H1 (cell line): ENCODE measurements around the gene CD68. TPM values are rescaled to one million over a fixed set of nuclear protein-coding genes. Genes with fewer than 3 reads are reported as not detected.
A peak's percentile ranks its signal among the peaks of the same experiment; 100 is the strongest.

ENCODE experiments used
- CBX5 ChIP-seq: fragments of 300-800, 300-1000 bp; sonication (generic); IDR thresholded peaks from 2 replicates; pipeline ENCODE4 v1.7.1; 2016; ENCODE audit warnings: antibody characterized with exemption, low read length, low read depth
- CHD1 ChIP-seq: IDR thresholded peaks from 2 replicates; pipeline ENCODE4 v1.6.1; 2012; ENCODE audit warnings: low read depth, low read length, improper control_type of control experiment
- FOSL1 ChIP-seq: IDR thresholded peaks from 2 replicates; pipeline ENCODE4 v1.6.1; 2011; ENCODE audit warnings: mild to moderate bottlenecking, low read depth, low read length, moderate library complexity; ENCODE audit not compliant: insufficient read depth
- GABPA ChIP-seq: IDR thresholded peaks from 2 replicates; pipeline ENCODE4 v1.6.1; 2011; ENCODE audit warnings: mild to moderate bottlenecking, low read length, moderate library complexity, borderline replicate concordance; ENCODE audit not compliant: insufficient read depth
- GTF2F1 ChIP-seq: IDR thresholded peaks from 2 replicates; pipeline ENCODE4 v1.6.1; 2012; ENCODE audit warnings: low read depth, low read length, improper control_type of control experiment, borderline replicate concordance
- HDAC2 ChIP-seq, 2 experiments: fragments of 300-600 bp in 1 of 2; sonication (generic) in 1 of 2; IDR thresholded peaks; 2 replicates each; pipeline ENCODE4 v1.6.1; 2011 to 2012; ENCODE audit warnings: low read depth in 2 of 2, low read length in 2 of 2, mild to moderate bottlenecking in 2 of 2, moderate library complexity in 2 of 2, borderline replicate concordance in 1 of 2, inconsistent platforms in 1 of 2
- KDM1A ChIP-seq: fragments of 200-600, 300-600 bp; sonication (generic); IDR thresholded peaks from 2 replicates; pipeline ENCODE4 v1.7.1; 2016; ENCODE audit warnings: mild to moderate bottlenecking, low read length, borderline replicate concordance
- KDM5A ChIP-seq: fragments of 200-600 bp; IDR thresholded peaks from 2 replicates; pipeline ENCODE4 v1.7.1; 2012; ENCODE audit warnings: mild to moderate bottlenecking, low read length, inconsistent platforms, mixed read lengths
- NRF1 ChIP-seq: IDR thresholded peaks from 2 replicates; pipeline ENCODE4 v1.6.1; 2011; ENCODE audit warnings: mild to moderate bottlenecking, low read depth, low read length, improper control_type of control experiment
- POU5F1 ChIP-seq: IDR thresholded peaks from 2 replicates; pipeline ENCODE4 v1.6.1; 2011; ENCODE audit warnings: low read depth, mild to moderate bottlenecking, low read length, moderate library complexity
- SIRT6 ChIP-seq: IDR thresholded peaks from one replicate; pipeline ENCODE4 v1.7.1; 2012; ENCODE audit warnings: low read length, inconsistent platforms
- TAF1 ChIP-seq: IDR thresholded peaks from 2 replicates; pipeline ENCODE4 v1.6.1; 2011; ENCODE audit warnings: mild to moderate bottlenecking, low read depth, low read length
- polyA plus RNA-seq, 7 experiments: library from polyadenylated mRNA; depleted of rRNA in 3 of 7; stranded (reverse) in 5 of 7; unstranded in 2 of 7; fragments of >200 nt in 5 of 7; fragments of 200-250 nt in 2 of 7; gene quantifications; 1 replicate in 5 of 7; 2 replicates in 1 of 7; 4 replicates in 1 of 7; pipeline versions ENCODE4 v1.2.1 to v1.2.3, GENCODE V29; 2011 to 2013; ENCODE audit warnings: missing spikeins in 2 of 7, mixed read lengths in 2 of 7
- total RNA-seq: library from RNA; stranded (reverse); fragmentation: NEBNext Ultra II Directional; extraction: Animal tissue kit (Norgen Biotek cat#: 25700); gene quantifications from 2 replicates; pipeline ENCODE4 v1.2.1, GENCODE V29; 2021
- TF ChIP-seq, protein P1 (sequence below): IDR thresholded peaks from 2 replicates; pipeline ENCODE4 v1.6.1; 2011; ENCODE audit warnings: low read length, improper control_type of control experiment

The CD68 gene
- total and polyA plus RNA-seq, 2 of the 8 experiments (the other 6 are each of a cell fraction or from before 2014, with no cell fraction given) = 0.18 TPM; not detected in 1

DNA sequence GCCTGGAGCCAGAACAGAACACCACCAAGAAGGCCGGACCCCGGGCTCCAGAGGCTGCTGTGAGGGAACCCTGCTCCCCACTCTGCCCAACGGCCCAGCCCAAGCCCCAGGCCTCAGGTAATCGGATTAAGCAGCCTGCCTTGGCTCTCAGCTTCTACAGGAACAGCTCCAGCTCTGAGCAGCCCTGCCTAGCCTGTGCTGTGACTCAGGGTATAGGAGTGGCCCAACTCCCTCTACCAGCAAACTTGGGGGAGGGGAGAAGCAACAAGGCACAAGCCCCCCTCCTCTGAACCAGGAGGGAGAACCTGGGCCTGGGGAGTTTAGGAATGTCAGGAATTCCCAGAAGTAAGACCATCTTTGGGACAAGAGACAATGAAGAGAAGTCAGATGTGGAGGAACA, 11.3 kb downstream of the CD68 start (continued):
- TF ChIP-seq, protein P1, sequence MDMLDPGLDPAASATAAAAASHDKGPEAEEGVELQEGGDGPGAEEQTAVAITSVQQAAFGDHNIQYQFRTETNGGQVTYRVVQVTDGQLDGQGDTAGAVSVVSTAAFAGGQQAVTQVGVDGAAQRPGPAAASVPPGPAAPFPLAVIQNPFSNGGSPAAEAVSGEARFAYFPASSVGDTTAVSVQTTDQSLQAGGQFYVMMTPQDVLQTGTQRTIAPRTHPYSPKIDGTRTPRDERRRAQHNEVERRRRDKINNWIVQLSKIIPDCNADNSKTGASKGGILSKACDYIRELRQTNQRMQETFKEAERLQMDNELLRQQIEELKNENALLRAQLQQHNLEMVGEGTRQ = no peak
- TF ChIP-seq NRF1 (no peak), SIRT6 (no peak), POU5F1 (no peak), HDAC2 (IDR thresholded peaks at IDR 0.05; ENCODE audit: borderline replicate concordance in 1 of 2, low read depth in 2 of 2, low read length in 2 of 2) (no peak), GABPA (no peak), GTF2F1 (no peak), CBX5 (no peak), KDM1A (no peak), TAF1 (peak; percentile 42; the same call in 1 of the 2 replicates), FOSL1 (no peak), CHD1 (no peak), KDM5A (no peak)
